A549 (cell line): ENCODE results near the gene SLC35D1. TPM values are rescaled to one million over a fixed set of nuclear protein-coding genes. Genes with fewer than 3 reads are reported as not detected.

Source experiments
- ATAC-seq, 2 experiments: fragments of 200-7000 bp in 1 of 2; fragments of >200 bp in 1 of 2; cut with Nextera tagmentation in 1 of 2; cut with Tn5 transposase in 1 of 2; 3 replicates each; pipeline versions ENCODE4 v1.8.0 to v1.9.1; 2018 to 2020; ENCODE audit warnings: mild to moderate bottlenecking in 1 of 2, moderate library complexity in 1 of 2
- CTCF ChIA-PET: fragments of 300-600 bp; sonication (Branson Sonifier 250); formaldehyde crosslinking; extraction: SDS; loops from one replicate; lab custom pipeline; 2021; ENCODE audit warnings: antibody characterized with exemption, inconsistent platforms; lab: Yijun Ruan, JAX
- POLR2A ChIA-PET: fragments of 350-600 bp; formaldehyde crosslinking; extraction: SDS; loops from one replicate; lab custom pipeline; 2021; ENCODE audit warnings: antibody characterized with exemption, inconsistent platforms; lab: Yijun Ruan, JAX
- DNase-seq, 2 experiments: peaks; one replicate each; pipeline versions ENCODE4 v3.0.0 to v3.0.0-alpha.2; 2011 to 2016; ENCODE audit warnings: low read depth in 1 of 2, low spot score in 1 of 2
- FAIRE-seq: peaks from 2 replicates; lab custom pipeline; 2011; peaks lifted over from hg19 to GRCh38; lab: Jason Lieb, UNC
- H3K27ac ChIP-seq, 2 experiments: fragments of >200 bp; sonication (Bioruptor Twin); formaldehyde crosslinking; 3 replicates each; pipeline ENCODE4 v1.5.1; 2016 to 2017
- H3K4me1 ChIP-seq: fragments of >200 bp; sonication (Bioruptor Twin); formaldehyde crosslinking; 3 replicates; pipeline ENCODE4 v1.6.1; 2016
- H3K4me2 ChIP-seq: fragments of >200 bp; sonication (Bioruptor Twin); formaldehyde crosslinking; 3 replicates; pipeline ENCODE4 v1.6.1; 2016
- H3K4me3 ChIP-seq: fragments of >200 bp; sonication (Bioruptor Twin); formaldehyde crosslinking; 3 replicates; pipeline ENCODE4 v1.5.1; 2016
- H3K9me3 ChIP-seq: fragments of >200 bp; sonication (Bioruptor Twin); formaldehyde crosslinking; 3 replicates; pipeline ENCODE4 v1.6.1; 2016
- ATOH8 ChIP-seq: fragments of 250-450 bp; sonication (Bioruptor Pico); IDR thresholded peaks from 2 replicates; pipeline ENCODE4 v1.5.0; 2020; ENCODE audit warnings: low read depth, mild to moderate bottlenecking, moderate library complexity
- BCL3 ChIP-seq: fragments of >200 bp; sonication (Bioruptor Twin); formaldehyde crosslinking; IDR thresholded peaks from 3 replicates; pipeline ENCODE4 v1.6.1; 2016
- BHLHE40 ChIP-seq: IDR thresholded peaks from 2 replicates; pipeline ENCODE4 v1.6.1; 2012; ENCODE audit warnings: low read depth, low read length, inconsistent platforms
- CTCF ChIP-seq: fragments of >200 bp; sonication (Bioruptor Twin); formaldehyde crosslinking; IDR thresholded peaks from 3 replicates; pipeline ENCODE4 v1.5.1; 2016
- EHF ChIP-seq: fragments of 250-450 bp; sonication (Bioruptor Pico); IDR thresholded peaks from 2 replicates; pipeline ENCODE4 v1.5.0; 2020; ENCODE audit warnings: mild to moderate bottlenecking
- EHMT2 ChIP-seq: fragments of 200-600 bp; sonication (generic); IDR thresholded peaks from 2 replicates; pipeline ENCODE4 v1.6.1; 2016; ENCODE audit warnings: antibody characterized with exemption, low read depth, mild to moderate bottlenecking, moderate library complexity
- FOSL2 ChIP-seq, 2 experiments: fragments of 450-650 bp in 1 of 2; fragments of >200 bp in 1 of 2; sonication (Bioruptor Twin) in 1 of 2; formaldehyde crosslinking; IDR thresholded peaks; 2 replicates each; pipeline versions ENCODE4 v1.5.0 to v1.6.1; 2016 to 2020; ENCODE audit warnings: mild to moderate bottlenecking in 1 of 2, moderate library complexity in 1 of 2
- FOXS1 ChIP-seq: fragments of 250-450 bp; sonication (Bioruptor Pico); IDR thresholded peaks from 2 replicates; pipeline ENCODE4 v1.5.0; 2020; ENCODE audit warnings: mild to moderate bottlenecking, moderate library complexity
- HMGXB4 ChIP-seq: fragments of 250-450 bp; sonication (Bioruptor Pico); IDR thresholded peaks from 2 replicates; pipeline ENCODE4 v1.5.0; 2021; ENCODE audit warnings: mild to moderate bottlenecking, moderate library complexity, borderline replicate concordance
- HOXA7 ChIP-seq: fragments of 250-450 bp; sonication (Bioruptor Pico); IDR thresholded peaks from 2 replicates; pipeline ENCODE4 v1.5.0; 2020; ENCODE audit warnings: mild to moderate bottlenecking, moderate library complexity
- HOXB5 ChIP-seq: fragments of 250-450 bp; sonication (Bioruptor Pico); IDR thresholded peaks from 2 replicates; pipeline ENCODE4 v1.5.0; 2020; ENCODE audit warnings: mild to moderate bottlenecking, moderate library complexity
- JUN ChIP-seq, 2 experiments: fragments of >200 bp; sonication (Bioruptor Twin); formaldehyde crosslinking; IDR thresholded peaks; 2 replicates in 1 of 2; 3 replicates in 1 of 2; pipeline ENCODE4 v1.6.1; 2016 to 2017
- MAX ChIP-seq: IDR thresholded peaks from 2 replicates; pipeline ENCODE4 v1.6.1; 2012
- MYC ChIP-seq: IDR thresholded peaks from 2 replicates; pipeline ENCODE4 v1.6.1; 2012; ENCODE audit warnings: mild to moderate bottlenecking, inconsistent platforms, low read length, improper control_type of control experiment, borderline replicate concordance
- POLR2A ChIP-seq: IDR thresholded peaks from 2 replicates; pipeline ENCODE4 v1.6.1; 2012; ENCODE audit warnings: mild to moderate bottlenecking, low read length
- RAD21 ChIP-seq, 2 experiments: fragments of >200 bp in 1 of 2; sonication (Bioruptor Twin) in 1 of 2; formaldehyde crosslinking in 1 of 2; IDR thresholded peaks in 1 of 2; conservative IDR thresholded peaks in 1 of 2; 2 replicates in 1 of 2; 3 replicates in 1 of 2; pipeline ENCODE4 v1.6.1; 2012 to 2018; ENCODE audit warnings: inconsistent platforms in 1 of 2
- RARB ChIP-seq: fragments of 250-450 bp; sonication (Bioruptor Pico); IDR thresholded peaks from 2 replicates; pipeline ENCODE4 v1.8.0; 2021; ENCODE audit warnings: mild to moderate bottlenecking, moderate library complexity
- RFX5 ChIP-seq: fragments of 450-650 bp; IDR thresholded peaks from 2 replicates; pipeline ENCODE4 v1.7.1; 2014; ENCODE audit warnings: antibody characterized with exemption, mild to moderate bottlenecking, moderate library complexity
- RNF2 ChIP-seq: fragments of 200-600 bp; sonication (generic); IDR thresholded peaks from 2 replicates; pipeline ENCODE4 v1.6.1; 2016; ENCODE audit warnings: low read depth, mild to moderate bottlenecking, antibody characterized with exemption, moderate library complexity, borderline replicate concordance
- SREBF2 ChIP-seq: fragments of 450-650 bp; IDR thresholded peaks from 2 replicates; pipeline ENCODE4 v1.6.1; 2014; ENCODE audit warnings: mild to moderate bottlenecking, moderate library complexity
- TP53 ChIP-seq: fragments of 250-450 bp; sonication (Bioruptor Pico); IDR thresholded peaks from 2 replicates; pipeline ENCODE4 v1.5.0; 2021; ENCODE audit warnings: mild to moderate bottlenecking, moderate library complexity
- ZNF302 ChIP-seq: fragments of 250-450 bp; sonication (Bioruptor Pico); IDR thresholded peaks from 2 replicates; pipeline ENCODE4 v1.9.0; 2021; ENCODE audit warnings: inconsistent platforms, mild to moderate bottlenecking, moderate library complexity
- ZSCAN20 ChIP-seq: fragments of 250-450 bp; sonication (Bioruptor Pico); IDR thresholded peaks from 2 replicates; pipeline ENCODE4 v1.8.0; 2022; ENCODE audit warnings: mild to moderate bottlenecking, moderate library complexity
- WGBS: methylation state at CpG from one replicate; pipeline ENCODE4 v1.1.6; 2017; ENCODE audit errors: missing lambda C conversion rate; 5-methylcytosine and 5-hydroxymethylcytosine counted together
- polyA plus RNA-seq, 4 experiments: library from polyadenylated mRNA; depleted of rRNA in 3 of 4; stranded (reverse); fragments of >200 nt; fragmentation: RNase III in 1 of 4; extraction: RNeasy Plus Mini Kit Qiagen cat#74134 plus additional on column Dnase treatment in 1 of 4; gene quantifications; 2 replicates in 3 of 4; 3 replicates in 1 of 4; pipeline ENCODE4 v1.2.3, GENCODE V29; 2011 to 2017
- TF ChIP-seq, protein P1 (sequence below): fragments of 450-650 bp; IDR thresholded peaks from 2 replicates; pipeline ENCODE4 v1.6.1; 2014; ENCODE audit warnings: antibody characterized with exemption

SLC35D1 gene
- polyA plus RNA-seq, 2 of the 4 experiments (the other 2 are of a cell fraction): 5.2 to 12.9 TPM

DNA sequence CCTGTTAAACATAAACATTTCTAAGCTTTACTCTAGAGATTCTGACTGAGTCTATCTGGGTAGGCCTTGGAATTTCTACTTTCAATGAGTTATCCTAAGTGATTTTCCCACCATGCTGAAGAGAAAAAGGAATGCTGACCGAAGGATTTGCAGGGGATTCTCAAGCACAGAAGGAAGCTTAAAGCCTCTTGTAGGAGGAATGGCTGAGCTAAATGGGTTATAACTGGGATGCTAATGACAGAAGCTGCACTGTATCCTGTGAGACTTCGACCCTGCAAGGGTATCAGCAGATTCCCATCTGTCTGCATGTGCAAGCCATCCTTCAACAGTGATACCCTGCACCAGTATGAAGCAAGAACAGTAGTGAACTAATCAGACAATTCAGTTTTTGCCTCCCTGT lies 35.4 kb downstream of the SLC35D1 start:
- CTCF ChIA-PET: interaction anchor here (1.0 kb wide), 1 partner anchor 100 kb away, joined by 3 read pairs; no protein-coding TSS in a partner anchor
- Histone ChIP-seq H3K27ac (no peak overlapping the region), H3K4me3 (no peak overlapping the region), H3K9me3 (no peaks in the 10 kb centered on the region), H3K4me1 (peaks cover 5% of the 10 kb centered on the region), H3K4me2 (no peak overlapping the region)
- FAIRE-seq: no peak
- TF ChIP-seq FOSL2 (IDR thresholded peaks at IDR 0.05): no peak
- no peak for TF ChIP-seq FOSL2 (CRISPR knock-in tag; IDR thresholded peaks at IDR 0.05)
- TF ChIP-seq RNF2: no peak
- TF ChIP-seq TP53: no peak
- no peak for TF ChIP-seq MAX
- no peak for TF ChIP-seq ZNF302
- no peak for TF ChIP-seq RARB (CRISPR knock-in tag)
- TF ChIP-seq EHF (CRISPR knock-in tag): no peak
- no peak for TF ChIP-seq BCL3
- TF ChIP-seq RFX5: no peak
- TF ChIP-seq ZSCAN20 (CRISPR knock-in tag): no peak
- no peak for TF ChIP-seq MYC
- no peak for TF ChIP-seq EHMT2
- WGBS: 77% methylated on average over 2 of the region's 2 CpGs
- ATAC-seq: no peak
- DNase-seq: no peak
- POLR2A ChIA-PET: no interaction called here

GRCh38 chr1:67013573-67013972 lies 40.4 kb downstream of the SLC35D1 start:
- H3K27ac ChIP-seq: no peak overlapping the region
- H3K9me3 ChIP-seq: no peaks in the 10 kb centered on the region
- H3K4me1 ChIP-seq: peaks cover 7% of the 10 kb centered on the region
- no peak for TF ChIP-seq CTCF
- no peak for TF ChIP-seq RAD21 (conservative IDR thresholded peaks at IDR 0.05 in 1 of 2, IDR thresholded peaks at IDR 0.05 in 1 of 2)
- TF ChIP-seq RARB (CRISPR knock-in tag): no peak
- TF ChIP-seq ATOH8: no peak
- no peak for TF ChIP-seq FOSL2 (IDR thresholded peaks at IDR 0.05)
- peak; percentile 75 for TF ChIP-seq FOSL2 (CRISPR knock-in tag; IDR thresholded peaks at IDR 0.05)
- no peak for TF ChIP-seq JUN (IDR thresholded peaks at IDR 0.05)
- no peak for TF ChIP-seq BHLHE40
- no peak for TF ChIP-seq POLR2A
- TF ChIP-seq HOXB5 (CRISPR knock-in tag): no peak
- ChIA-PET POLR2A (no interaction called here), CTCF (interaction anchor here (1.0 to 1.3 kb wide), 3 partner anchors 11 to 136 kb away, joined by 3 to 4 read pairs (median 3); no protein-coding TSS in a partner anchor)
- WGBS: 23% methylated on average over 2 of the region's 2 CpGs
- no peak for ATAC-seq
- FAIRE-seq: no peak
- H3K4me2 ChIP-seq: no peak overlapping the region; the same call in 2 of the 3 replicates
- no peak overlapping the region for H3K4me3 ChIP-seq
- peak in 1 of 2 experiments; percentile 3 for DNase-seq

- ATAC-seq (no peak), FAIRE-seq (no peak), DNase-seq (no peak)
- TF ChIP-seq HOXA7 (CRISPR knock-in tag) (no peak), FOXS1 (no peak), SREBF2 (no peak), HMGXB4 (CRISPR knock-in tag) (no peak), POLR2A (no peak)
- TF ChIP-seq, protein P1, sequence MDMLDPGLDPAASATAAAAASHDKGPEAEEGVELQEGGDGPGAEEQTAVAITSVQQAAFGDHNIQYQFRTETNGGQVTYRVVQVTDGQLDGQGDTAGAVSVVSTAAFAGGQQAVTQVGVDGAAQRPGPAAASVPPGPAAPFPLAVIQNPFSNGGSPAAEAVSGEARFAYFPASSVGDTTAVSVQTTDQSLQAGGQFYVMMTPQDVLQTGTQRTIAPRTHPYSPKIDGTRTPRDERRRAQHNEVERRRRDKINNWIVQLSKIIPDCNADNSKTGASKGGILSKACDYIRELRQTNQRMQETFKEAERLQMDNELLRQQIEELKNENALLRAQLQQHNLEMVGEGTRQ: no peak
- Histone ChIP-seq H3K9me3 (no peaks in the 10 kb centered on the region), H3K4me1 (peaks cover 7% of the 10 kb centered on the region), H3K4me2 (no peak overlapping the region), H3K27ac (no peak overlapping the region), H3K4me3 (no peak overlapping the region)
- ChIA-PET CTCF (no interaction called here), POLR2A (no interaction called here)
- 96% methylated on average over 3 of the region's 3 CpGs for WGBS
These were observed 44.2 kb downstream of the SLC35D1 start for GRCh38 chr1:67009792-67010191.
